AG10803 (cell line): ENCODE measurements around the gene RUVBL2.
A peak's percentile ranks its signal among the peaks of the same experiment; 100 is the strongest.

ENCODE experiments used
- DNase-seq: peaks from one replicate; pipeline ENCODE4 v3.0.0; 2010; ENCODE audit warnings: low read depth
- H3K4me3 ChIP-seq: 2 replicates; pipeline ENCODE4 v1.5.1; 2011; ENCODE audit warnings: mild to moderate bottlenecking, low read length, control low read depth
- TF ChIP-seq, protein P1 (sequence below): conservative IDR thresholded peaks from 2 replicates; pipeline ENCODE4 v1.5.1; 2011; ENCODE audit warnings: mild to moderate bottlenecking, low read length, control low read depth, inconsistent platforms

RUVBL2 gene

DNA sequence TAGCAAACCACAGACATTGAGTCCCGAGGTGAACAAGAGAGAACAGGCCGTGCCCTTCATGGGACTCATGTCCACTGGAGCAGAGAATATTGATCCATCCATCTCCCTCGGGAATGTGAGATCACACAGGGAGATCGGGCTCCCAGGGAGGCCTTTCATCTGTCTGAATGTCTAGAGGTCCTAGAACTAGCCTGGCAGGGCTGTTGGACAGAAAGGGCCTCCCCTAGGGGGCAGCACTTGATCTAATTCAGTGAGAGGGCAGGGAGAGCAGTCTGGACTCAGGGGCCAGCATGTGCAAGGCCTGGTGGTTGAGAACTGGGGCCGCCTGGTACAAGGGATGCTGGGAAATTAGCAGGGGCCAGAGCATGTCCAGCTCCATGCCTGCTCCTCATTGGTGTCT, 4.3 kb downstream of the RUVBL2 start:
- H3K4me3 ChIP-seq = no peak overlapping the region
- peak; percentile 49 for DNase-seq
- TF ChIP-seq, protein P1, sequence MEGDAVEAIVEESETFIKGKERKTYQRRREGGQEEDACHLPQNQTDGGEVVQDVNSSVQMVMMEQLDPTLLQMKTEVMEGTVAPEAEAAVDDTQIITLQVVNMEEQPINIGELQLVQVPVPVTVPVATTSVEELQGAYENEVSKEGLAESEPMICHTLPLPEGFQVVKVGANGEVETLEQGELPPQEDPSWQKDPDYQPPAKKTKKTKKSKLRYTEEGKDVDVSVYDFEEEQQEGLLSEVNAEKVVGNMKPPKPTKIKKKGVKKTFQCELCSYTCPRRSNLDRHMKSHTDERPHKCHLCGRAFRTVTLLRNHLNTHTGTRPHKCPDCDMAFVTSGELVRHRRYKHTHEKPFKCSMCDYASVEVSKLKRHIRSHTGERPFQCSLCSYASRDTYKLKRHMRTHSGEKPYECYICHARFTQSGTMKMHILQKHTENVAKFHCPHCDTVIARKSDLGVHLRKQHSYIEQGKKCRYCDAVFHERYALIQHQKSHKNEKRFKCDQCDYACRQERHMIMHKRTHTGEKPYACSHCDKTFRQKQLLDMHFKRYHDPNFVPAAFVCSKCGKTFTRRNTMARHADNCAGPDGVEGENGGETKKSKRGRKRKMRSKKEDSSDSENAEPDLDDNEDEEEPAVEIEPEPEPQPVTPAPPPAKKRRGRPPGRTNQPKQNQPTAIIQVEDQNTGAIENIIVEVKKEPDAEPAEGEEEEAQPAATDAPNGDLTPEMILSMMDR = peak; percentile 54

DNA sequence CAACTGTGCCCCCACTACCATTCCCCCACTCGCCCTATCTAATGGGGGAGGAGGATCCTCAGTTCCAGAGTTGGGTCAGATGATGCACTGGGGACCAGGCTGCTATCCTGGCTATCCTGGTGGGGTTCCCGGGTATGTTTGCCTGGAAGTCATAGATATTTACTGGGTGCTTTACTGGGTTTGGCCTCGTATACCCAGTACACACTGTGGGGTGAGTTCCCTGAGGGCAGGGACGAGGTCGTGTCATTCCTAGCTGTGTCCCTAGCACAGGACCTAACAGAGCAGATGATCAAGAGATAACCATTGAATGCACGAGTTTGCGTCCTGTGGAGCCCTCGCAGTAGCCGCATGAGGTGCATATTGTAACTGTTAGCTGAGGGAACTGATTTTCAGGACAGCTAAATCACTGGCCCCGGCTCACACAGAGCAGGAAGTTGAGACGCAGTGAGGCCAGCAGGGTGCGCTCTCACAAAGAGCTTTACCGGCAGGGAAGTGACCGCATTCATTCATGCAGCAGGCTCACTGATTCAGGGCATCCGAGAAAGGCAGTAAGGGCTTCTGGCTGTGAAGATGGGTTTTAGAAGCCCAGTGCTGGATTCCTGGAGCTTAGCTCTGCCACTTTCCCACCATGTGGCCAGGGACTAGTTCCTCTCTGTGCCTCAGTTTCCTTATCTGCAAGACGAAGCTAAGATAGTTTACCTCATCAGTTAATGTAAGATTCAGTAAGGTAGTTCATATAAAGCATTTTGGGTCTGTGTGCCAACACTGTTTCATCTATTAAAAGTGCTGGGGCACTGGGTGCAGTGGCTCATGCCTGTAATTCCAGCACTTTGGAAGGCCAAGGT, 6.0 kb downstream of the RUVBL2 start:
- no peak overlapping the region for H3K4me3 ChIP-seq
- TF ChIP-seq, protein P1 = peak; percentile 82
- peak; percentile 74 for DNase-seq

DNA sequence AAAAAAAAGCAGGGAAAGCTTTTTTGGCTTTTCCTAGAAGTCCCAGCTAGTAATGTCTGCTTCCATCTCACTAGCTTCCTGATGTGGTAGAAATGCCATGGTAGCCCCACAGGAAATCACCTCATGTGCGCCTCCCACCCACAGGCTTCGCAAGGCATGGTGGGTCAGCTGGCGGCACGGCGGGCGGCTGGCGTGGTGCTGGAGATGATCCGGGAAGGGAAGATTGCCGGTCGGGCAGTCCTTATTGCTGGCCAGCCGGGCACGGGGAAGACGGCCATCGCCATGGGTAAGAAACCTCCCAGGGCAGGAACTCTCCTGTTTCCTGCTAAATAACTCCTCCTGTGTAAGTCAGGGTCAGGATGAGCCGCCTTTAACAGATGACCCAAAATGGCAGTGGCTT, 10.4 kb downstream of the RUVBL2 start:
- no peak overlapping the region for H3K4me3 ChIP-seq
- DNase-seq = no peak
- TF ChIP-seq, protein P1 = no peak

DNA sequence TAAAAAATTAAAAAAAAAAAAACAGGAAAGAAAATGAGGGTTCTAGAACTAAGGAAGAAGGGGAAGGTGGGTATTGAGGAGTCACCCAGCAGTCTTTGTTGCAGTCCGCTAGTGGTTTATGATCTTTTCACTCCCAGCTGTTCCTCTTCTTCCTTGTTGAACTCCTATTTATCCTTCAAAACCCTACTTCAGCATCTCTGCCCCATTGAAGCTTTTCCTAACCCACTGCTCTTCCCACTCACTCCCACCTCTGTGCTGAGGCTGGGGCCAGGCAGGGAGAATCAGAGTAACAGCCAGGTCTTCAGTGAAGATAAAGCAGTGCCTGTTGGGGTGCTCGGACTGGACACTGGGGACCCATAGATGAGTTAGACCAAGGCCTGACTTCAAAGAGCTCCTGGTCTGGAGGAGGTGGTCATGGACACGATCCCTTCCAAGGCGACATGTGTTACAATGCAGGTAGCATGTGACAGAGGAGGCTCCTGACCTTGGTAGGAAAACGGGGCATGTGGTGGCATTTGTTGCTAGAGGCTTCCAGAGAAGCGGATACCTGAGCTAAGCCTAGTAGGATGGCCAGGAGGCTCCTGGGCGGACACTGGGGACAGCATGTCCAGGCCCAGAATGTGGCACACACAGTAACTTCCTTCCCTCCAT, 11.4 kb downstream of the RUVBL2 start:
- TF ChIP-seq, protein P1 = no peak

DNA sequence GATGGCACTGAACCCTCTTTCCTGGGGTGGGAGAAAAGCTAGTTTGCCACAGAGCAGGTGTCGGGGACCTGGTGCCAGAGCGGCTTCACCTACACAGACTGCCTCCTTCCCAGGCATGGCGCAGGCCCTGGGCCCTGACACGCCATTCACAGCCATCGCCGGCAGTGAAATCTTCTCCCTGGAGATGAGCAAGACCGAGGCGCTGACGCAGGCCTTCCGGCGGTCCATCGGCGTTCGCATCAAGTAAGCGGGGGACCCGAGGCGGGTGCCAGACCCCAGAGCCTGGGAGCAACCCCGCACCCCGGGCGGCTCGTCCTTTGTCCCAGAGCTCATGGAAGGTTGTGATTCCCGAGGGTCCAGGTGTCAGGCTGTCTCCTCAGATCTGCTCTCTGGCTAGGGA, 13.2 kb downstream of the RUVBL2 start:
- DNase-seq = no peak
- H3K4me3 ChIP-seq = no peak overlapping the region
- TF ChIP-seq, protein P1 = no peak

More for the DNA sequence above, 11.4 kb downstream of the RUVBL2 start:
- DNase-seq = no peak
- no peak overlapping the region for H3K4me3 ChIP-seq

DNA sequence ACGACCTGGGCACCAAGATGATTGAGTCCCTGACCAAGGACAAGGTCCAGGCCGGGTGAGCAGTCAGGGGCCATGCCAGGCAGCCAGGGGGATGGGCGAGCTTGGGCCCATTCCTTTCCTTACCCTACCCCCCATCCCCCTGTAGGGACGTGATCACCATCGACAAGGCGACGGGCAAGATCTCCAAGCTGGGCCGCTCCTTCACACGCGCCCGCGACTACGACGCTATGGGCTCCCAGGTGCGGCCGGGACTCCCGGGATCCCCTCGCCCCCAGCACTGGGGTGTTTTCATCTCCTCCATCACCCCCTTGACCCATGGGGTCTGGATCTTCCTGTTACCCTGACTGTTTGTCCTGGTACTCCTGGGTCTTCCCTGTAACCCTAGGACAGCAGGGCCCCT, 16.1 kb downstream of the RUVBL2 start:
- DNase-seq = no peak
- H3K4me3 ChIP-seq = no peak overlapping the region
- TF ChIP-seq, protein P1 = no peak

DNA sequence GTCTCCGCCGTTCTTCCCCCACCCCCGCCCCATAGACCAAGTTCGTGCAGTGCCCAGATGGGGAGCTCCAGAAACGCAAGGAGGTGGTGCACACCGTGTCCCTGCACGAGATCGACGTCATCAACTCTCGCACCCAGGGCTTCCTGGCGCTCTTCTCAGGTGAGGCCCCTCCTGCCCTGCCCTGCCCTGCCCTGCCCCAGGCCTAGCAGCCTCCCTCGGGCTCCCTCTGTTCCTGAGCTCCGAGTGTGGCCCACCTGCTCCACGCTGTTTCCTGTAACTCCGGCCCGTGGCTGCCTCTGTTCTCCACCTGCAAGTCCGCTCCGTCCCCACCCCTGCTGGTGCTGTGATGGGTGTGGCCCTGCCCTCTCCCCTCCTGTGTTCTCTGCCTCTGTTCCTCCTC, 16.8 kb downstream of the RUVBL2 start:
- TF ChIP-seq, protein P1 = no peak
- no peak for DNase-seq
- H3K4me3 ChIP-seq = no peak overlapping the region
